Measurements from ENCODE around the gene EXO1. TPM values are rescaled to one million over a fixed set of nuclear protein-coding genes. Genes with fewer than 3 reads are reported as not detected.

Gene EXO1
- total RNA-seq, 1 experiment from 2014 or later: 36.5 TPM

DNA sequence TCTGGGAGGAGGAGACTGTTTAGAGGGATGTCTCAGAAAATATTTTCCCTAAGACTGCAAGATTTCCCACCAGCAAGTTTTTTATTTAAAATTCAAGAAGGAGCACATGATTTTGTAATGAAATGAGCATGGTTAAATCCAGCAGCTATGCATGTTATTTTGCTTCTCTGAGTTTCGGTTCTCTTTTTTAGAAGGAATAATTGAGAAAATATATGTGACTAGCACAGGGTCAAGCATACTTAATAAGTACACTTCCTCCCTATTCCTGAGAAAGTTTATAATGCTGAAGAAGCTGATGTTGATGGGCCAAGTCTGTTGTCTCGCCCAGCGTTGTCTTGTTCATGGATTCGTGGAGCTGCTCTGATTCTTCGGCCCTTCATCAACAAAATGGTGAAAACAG lies 51.2 kb downstream of the EXO1 start (continued):
- TF ChIP-seq, protein P1, sequence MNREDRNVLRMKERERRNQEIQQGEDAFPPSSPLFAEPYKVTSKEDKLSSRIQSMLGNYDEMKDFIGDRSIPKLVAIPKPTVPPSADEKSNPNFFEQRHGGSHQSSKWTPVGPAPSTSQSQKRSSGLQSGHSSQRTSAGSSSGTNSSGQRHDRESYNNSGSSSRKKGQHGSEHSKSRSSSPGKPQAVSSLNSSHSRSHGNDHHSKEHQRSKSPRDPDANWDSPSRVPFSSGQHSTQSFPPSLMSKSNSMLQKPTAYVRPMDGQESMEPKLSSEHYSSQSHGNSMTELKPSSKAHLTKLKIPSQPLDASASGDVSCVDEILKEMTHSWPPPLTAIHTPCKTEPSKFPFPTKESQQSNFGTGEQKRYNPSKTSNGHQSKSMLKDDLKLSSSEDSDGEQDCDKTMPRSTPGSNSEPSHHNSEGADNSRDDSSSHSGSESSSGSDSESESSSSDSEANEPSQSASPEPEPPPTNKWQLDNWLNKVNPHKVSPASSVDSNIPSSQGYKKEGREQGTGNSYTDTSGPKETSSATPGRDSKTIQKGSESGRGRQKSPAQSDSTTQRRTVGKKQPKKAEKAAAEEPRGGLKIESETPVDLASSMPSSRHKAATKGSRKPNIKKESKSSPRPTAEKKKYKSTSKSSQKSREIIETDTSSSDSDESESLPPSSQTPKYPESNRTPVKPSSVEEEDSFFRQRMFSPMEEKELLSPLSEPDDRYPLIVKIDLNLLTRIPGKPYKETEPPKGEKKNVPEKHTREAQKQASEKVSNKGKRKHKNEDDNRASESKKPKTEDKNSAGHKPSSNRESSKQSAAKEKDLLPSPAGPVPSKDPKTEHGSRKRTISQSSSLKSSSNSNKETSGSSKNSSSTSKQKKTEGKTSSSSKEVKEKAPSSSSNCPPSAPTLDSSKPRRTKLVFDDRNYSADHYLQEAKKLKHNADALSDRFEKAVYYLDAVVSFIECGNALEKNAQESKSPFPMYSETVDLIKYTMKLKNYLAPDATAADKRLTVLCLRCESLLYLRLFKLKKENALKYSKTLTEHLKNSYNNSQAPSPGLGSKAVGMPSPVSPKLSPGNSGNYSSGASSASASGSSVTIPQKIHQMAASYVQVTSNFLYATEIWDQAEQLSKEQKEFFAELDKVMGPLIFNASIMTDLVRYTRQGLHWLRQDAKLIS (CRISPR knock-in tag; IDR thresholded peaks at IDR 0.05; ENCODE audit: borderline replicate concordance): no peak
- TF ChIP-seq, protein P2, sequence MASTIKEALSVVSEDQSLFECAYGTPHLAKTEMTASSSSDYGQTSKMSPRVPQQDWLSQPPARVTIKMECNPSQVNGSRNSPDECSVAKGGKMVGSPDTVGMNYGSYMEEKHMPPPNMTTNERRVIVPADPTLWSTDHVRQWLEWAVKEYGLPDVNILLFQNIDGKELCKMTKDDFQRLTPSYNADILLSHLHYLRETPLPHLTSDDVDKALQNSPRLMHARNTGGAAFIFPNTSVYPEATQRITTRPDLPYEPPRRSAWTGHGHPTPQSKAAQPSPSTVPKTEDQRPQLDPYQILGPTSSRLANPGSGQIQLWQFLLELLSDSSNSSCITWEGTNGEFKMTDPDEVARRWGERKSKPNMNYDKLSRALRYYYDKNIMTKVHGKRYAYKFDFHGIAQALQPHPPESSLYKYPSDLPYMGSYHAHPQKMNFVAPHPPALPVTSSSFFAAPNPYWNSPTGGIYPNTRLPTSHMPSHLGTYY (CRISPR knock-in tag; IDR thresholded peaks at IDR 0.05): no peak
- TF ChIP-seq, protein P3, sequence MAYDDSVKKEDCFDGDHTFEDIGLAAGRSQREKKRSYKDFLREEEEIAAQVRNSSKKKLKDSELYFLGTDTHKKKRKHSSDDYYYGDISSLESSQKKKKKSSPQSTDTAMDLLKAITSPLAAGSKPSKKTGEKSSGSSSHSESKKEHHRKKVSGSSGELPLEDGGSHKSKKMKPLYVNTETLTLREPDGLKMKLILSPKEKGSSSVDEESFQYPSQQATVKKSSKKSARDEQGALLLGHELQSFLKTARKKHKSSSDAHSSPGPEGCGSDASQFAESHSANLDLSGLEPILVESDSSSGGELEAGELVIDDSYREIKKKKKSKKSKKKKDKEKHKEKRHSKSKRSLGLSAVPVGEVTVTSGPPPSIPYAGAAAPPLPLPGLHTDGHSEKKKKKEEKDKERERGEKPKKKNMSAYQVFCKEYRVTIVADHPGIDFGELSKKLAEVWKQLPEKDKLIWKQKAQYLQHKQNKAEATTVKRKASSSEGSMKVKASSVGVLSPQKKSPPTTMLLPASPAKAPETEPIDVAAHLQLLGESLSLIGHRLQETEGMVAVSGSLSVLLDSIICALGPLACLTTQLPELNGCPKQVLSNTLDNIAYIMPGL (CRISPR knock-in tag; IDR thresholded peaks at IDR 0.05): no peak
- no peak for TF ChIP-seq NFATC4 (CRISPR knock-in tag; IDR thresholded peaks at IDR 0.05)
- TF ChIP-seq TP53 (CRISPR knock-in tag; IDR thresholded peaks at IDR 0.05): no peak
- TF ChIP-seq, protein P4, sequence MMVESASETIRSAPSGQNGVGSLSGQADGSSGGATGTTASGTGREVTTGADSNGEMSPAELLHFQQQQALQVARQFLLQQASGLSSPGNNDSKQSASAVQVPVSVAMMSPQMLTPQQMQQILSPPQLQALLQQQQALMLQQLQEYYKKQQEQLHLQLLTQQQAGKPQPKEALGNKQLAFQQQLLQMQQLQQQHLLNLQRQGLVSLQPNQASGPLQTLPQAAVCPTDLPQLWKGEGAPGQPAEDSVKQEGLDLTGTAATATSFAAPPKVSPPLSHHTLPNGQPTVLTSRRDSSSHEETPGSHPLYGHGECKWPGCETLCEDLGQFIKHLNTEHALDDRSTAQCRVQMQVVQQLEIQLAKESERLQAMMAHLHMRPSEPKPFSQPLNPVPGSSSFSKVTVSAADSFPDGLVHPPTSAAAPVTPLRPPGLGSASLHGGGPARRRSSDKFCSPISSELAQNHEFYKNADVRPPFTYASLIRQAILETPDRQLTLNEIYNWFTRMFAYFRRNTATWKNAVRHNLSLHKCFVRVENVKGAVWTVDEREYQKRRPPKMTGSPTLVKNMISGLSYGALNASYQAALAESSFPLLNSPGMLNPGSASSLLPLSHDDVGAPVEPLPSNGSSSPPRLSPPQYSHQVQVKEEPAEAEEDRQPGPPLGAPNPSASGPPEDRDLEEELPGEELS (CRISPR knock-in tag; IDR thresholded peaks at IDR 0.05): no peak
- TF ChIP-seq, protein P5, sequence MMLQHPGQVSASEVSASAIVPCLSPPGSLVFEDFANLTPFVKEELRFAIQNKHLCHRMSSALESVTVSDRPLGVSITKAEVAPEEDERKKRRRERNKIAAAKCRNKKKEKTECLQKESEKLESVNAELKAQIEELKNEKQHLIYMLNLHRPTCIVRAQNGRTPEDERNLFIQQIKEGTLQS (CRISPR knock-in tag; conservative IDR thresholded peaks at IDR 0.05): no peak

DNA sequence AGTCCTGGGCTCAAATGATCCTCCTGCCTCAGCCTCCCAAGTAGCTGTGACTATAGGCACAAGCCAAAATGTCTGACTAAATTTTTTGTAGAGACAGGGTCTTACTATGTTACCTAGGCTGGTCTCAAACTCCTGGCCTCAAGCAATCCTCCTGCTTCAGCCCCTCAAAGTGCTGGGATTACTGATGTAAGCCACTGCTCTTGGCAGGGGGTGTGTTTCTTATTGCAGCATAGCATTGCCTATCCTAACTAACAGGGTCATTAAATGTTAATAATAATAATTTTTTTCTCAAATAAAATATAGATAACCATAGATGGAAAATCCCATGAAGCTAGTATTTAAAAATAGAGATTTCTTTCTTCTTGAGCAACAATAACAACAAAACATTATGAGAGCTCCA lies 52.4 kb downstream of the EXO1 start:
- no peak for TF ChIP-seq SMAD4 (CRISPR knock-in tag; IDR thresholded peaks at IDR 0.05)
- TF ChIP-seq OVOL2 (CRISPR knock-in tag; IDR thresholded peaks at IDR 0.05; ENCODE audit: borderline replicate concordance): no peak
- TF ChIP-seq, protein P6, sequence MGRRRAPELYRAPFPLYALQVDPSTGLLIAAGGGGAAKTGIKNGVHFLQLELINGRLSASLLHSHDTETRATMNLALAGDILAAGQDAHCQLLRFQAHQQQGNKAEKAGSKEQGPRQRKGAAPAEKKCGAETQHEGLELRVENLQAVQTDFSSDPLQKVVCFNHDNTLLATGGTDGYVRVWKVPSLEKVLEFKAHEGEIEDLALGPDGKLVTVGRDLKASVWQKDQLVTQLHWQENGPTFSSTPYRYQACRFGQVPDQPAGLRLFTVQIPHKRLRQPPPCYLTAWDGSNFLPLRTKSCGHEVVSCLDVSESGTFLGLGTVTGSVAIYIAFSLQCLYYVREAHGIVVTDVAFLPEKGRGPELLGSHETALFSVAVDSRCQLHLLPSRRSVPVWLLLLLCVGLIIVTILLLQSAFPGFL (CRISPR knock-in tag; IDR thresholded peaks at IDR 0.05; ENCODE audit: borderline replicate concordance): no peak
- TF ChIP-seq PRRX2 (CRISPR knock-in tag; IDR thresholded peaks at IDR 0.05): no peak
- H3K4me3 Mint-ChIP-seq: no peak overlapping the region
- no peaks in the 10 kb centered on the region for H3K36me3 Mint-ChIP-seq
- ATAC-seq (no peak), DNase-seq (ENCODE audit: low spot score) (no peak)
- CTCF ChIA-PET: no interaction called here
- no peaks in the 10 kb centered on the region for H3K9me3 Mint-ChIP-seq
- H3K27ac Mint-ChIP-seq: no peak overlapping the region
- no peaks in the 10 kb centered on the region for H3K4me1 Mint-ChIP-seq
- POLR2A ChIA-PET: no interaction called here
- H3K27me3 Mint-ChIP-seq (ENCODE audit: low read depth): no peaks in the 10 kb centered on the region

DNA sequence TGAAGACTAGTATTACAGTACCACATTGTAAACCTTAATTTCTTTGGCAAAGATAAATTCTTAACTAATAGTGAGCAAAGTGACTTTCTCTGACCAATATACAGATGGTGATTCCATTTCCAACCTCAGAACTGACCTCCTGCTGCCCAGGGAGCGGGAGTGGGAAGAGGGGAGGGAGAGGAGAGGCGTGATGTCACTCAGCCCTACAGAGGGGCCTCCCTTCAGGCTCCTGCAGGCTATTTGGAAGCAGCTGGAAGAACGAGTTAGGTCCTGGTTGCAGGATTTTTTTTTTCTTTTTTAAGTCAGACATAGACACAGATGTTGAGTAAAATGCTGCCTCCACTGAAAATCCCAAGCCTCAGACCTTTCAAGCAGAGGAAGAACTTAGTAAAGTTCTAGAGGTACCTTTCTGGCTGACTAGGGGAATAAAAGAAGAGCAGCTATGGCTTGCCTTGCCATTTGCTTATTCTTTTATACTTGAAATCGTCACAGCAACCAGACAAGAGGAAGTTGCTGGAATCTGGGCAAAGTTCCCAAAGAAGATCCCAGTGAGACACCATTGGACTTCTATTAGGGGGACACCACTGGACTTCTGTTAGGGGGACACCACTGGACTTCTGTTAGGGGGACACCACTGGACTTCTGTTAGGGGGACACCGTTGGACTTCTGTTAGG lies 54.5 kb downstream of the EXO1 start:
- DNase-seq (ENCODE audit: low spot score) (no peak), ATAC-seq (peak; percentile 73; the same call in 1 of the 2 replicates)
- no peak overlapping the region for H3K27ac Mint-ChIP-seq
- no peaks in the 10 kb centered on the region for H3K4me1 Mint-ChIP-seq
- CTCF ChIA-PET: interaction anchor here (1.1 kb wide), 1 partner anchor 96 kb away, joined by 3 read pairs; the partner anchor contains the start of gene MAP1LC3C
- H3K36me3 Mint-ChIP-seq: no peaks in the 10 kb centered on the region
- H3K9me3 Mint-ChIP-seq: no peaks in the 10 kb centered on the region
- TF ChIP-seq FOXP1 (CRISPR knock-in tag; IDR thresholded peaks at IDR 0.05; ENCODE audit: borderline replicate concordance): no peak
- TF ChIP-seq ZNF219 (CRISPR knock-in tag; IDR thresholded peaks at IDR 0.05; ENCODE audit: borderline replicate concordance): no peak
- TF ChIP-seq IRF2 (CRISPR knock-in tag; IDR thresholded peaks at IDR 0.05; ENCODE audit: borderline replicate concordance, low read depth): no peak
- no peaks in the 10 kb centered on the region for H3K27me3 Mint-ChIP-seq (ENCODE audit: low read depth)
- H3K4me3 Mint-ChIP-seq: no peak overlapping the region
- POLR2A ChIA-PET: interaction anchor here (0.6 kb wide), 1 partner anchor 1384 kb away, joined by 5 read pairs; no protein-coding TSS in a partner anchor
